ENCODE measurements around the gene TUBB4B. TPM values are rescaled to one million over a fixed set of nuclear protein-coding genes. Genes with fewer than 3 reads are reported as not detected.
A peak's percentile ranks its signal among the peaks of the same experiment; 100 is the strongest.

The TUBB4B gene
- total RNA-seq, 4 donors from 2014 or later: 317 to 604 (median 408) TPM

- no peak for TF ChIP-seq POLR2A (IDR thresholded peaks at IDR 0.05)
- intact Hi-C loops (cut with DNase I; ENCODE audit: low total_unique reads): no loop called here
- peak in 1 of 2 donors; percentile 88 for DNase-seq (ENCODE audit: low spot score in 2 of 2)
- peak overlapping the region; percentile 18 for H3K4me3 ChIP-seq (ENCODE audit: low read depth, poor library complexity, severe bottlenecking)
- WGBS, 2 donors: 19 to 40% methylated on average over 1 to 34 of the region's 54 CpGs
Measured at GRCh38 chr9:137278061-137278701, 37.1 kb downstream of the TUBB4B start.

- TF ChIP-seq, protein P1, sequence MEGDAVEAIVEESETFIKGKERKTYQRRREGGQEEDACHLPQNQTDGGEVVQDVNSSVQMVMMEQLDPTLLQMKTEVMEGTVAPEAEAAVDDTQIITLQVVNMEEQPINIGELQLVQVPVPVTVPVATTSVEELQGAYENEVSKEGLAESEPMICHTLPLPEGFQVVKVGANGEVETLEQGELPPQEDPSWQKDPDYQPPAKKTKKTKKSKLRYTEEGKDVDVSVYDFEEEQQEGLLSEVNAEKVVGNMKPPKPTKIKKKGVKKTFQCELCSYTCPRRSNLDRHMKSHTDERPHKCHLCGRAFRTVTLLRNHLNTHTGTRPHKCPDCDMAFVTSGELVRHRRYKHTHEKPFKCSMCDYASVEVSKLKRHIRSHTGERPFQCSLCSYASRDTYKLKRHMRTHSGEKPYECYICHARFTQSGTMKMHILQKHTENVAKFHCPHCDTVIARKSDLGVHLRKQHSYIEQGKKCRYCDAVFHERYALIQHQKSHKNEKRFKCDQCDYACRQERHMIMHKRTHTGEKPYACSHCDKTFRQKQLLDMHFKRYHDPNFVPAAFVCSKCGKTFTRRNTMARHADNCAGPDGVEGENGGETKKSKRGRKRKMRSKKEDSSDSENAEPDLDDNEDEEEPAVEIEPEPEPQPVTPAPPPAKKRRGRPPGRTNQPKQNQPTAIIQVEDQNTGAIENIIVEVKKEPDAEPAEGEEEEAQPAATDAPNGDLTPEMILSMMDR (IDR thresholded peaks at IDR 0.05): no peak
- TF ChIP-seq POLR2A (IDR thresholded peaks at IDR 0.05): no peak
- no peak for DNase-seq (ENCODE audit: low spot score in 2 of 2)
- intact Hi-C loops (cut with DNase I; ENCODE audit: low total_unique reads): no loop called here
- WGBS, 2 donors: 75 to 84% methylated on average over 105 to 133 of the region's 139 CpGs
- H3K4me3 ChIP-seq (ENCODE audit: low read depth, poor library complexity, severe bottlenecking): no peak overlapping the region
Measured at GRCh38 chr9:137278721-137279711, 37.9 kb downstream of the TUBB4B start.

GRCh38 chr9:137279741-137280473 lies 38.8 kb downstream of the TUBB4B start:
- 74 to 83% methylated on average over 27 to 40 of the region's 41 CpGs for WGBS, 2 donors
- no peak for TF ChIP-seq POLR2A (IDR thresholded peaks at IDR 0.05)
- TF ChIP-seq, protein P1 (IDR thresholded peaks at IDR 0.05): no peak
- DNase-seq (ENCODE audit: low spot score in 2 of 2): no peak
- H3K4me3 ChIP-seq (ENCODE audit: low read depth, poor library complexity, severe bottlenecking): no peak overlapping the region
- intact Hi-C loops (cut with DNase I; ENCODE audit: low total_unique reads): no loop called here

GRCh38 chr9:137280474-137281344 lies 39.6 kb downstream of the TUBB4B start:
- intact Hi-C loops (cut with DNase I; ENCODE audit: low total_unique reads): no loop called here
- H3K4me3 ChIP-seq (ENCODE audit: low read depth, poor library complexity, severe bottlenecking): no peak overlapping the region
- TF ChIP-seq POLR2A (IDR thresholded peaks at IDR 0.05): no peak
- no peak for DNase-seq (ENCODE audit: low spot score in 2 of 2)
- 49 to 50% methylated on average over 46 to 81 of the region's 85 CpGs for WGBS, 2 donors

DNA sequence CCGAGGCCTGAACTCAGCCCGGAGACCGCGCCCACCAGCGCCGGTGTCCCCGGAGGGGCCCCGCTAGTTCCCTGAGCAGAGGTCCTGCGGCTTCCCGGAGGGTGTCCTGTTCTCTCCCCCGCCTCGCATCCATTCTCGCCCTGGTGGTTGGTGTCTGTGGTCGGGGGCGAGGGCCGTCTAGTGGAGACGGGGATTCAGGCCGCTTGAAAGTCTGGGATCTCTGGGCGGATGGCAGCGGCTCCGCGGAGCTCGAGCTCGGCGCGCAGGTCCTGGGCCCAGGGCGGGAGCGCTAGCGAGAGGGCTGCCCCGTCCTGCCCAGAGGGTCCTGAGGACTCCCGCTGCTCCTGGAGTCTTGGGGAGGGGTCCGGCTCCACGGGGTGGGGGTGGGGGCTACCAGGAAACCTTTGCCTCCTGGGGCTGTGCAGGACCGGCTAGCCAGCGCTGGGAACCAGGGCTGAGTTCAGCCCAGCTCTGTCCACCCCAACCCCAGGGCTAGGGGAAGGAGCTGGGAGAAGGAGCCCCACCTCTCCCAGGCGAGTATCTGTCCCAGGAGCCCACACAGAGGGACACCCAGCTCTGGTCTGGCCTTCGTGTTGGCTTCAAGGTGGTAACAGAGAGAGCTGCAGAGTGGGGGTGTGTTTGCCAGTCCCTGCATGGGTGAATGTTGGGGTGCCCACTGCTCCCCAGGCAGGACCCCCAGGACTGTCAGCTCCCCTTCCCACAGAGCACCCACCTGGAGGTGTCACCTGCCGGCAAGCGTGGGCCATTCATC lies 40.4 kb downstream of the TUBB4B start:
- no peak for TF ChIP-seq POLR2A (IDR thresholded peaks at IDR 0.05)
- TF ChIP-seq, protein P1 (IDR thresholded peaks at IDR 0.05): no peak
- WGBS, 2 donors: 47 to 73% methylated on average over 32 to 36 of the region's 39 CpGs
- DNase-seq (ENCODE audit: low spot score in 2 of 2): no peak
- intact Hi-C loops (cut with DNase I; ENCODE audit: low total_unique reads): no loop called here
- H3K4me3 ChIP-seq (ENCODE audit: low read depth, poor library complexity, severe bottlenecking): no peak overlapping the region

Data from lower leg skin (tissue), 4 donors.